Panc1 (cell line): ENCODE data around the gene SPATA3. TPM values are rescaled to one million over a fixed set of nuclear protein-coding genes. Genes with fewer than 3 reads are reported as not detected.

Source experiments
- ATAC-seq: fragments of 200-7000 bp; cut with Tn5 transposase; 2 replicates; pipeline ENCODE4 v1.9.1; 2020; ENCODE audit warnings: mild to moderate bottlenecking, moderate library complexity
- BruUV-seq: library from RNA; stranded (reverse); fragments of 400-500 nt; replicated peaks from 2 replicates; lab custom pipeline; 2021; lab: Mats Ljungman, UMichigan
- CTCF ChIA-PET: fragments of 300-600 bp; sonication (Branson Sonifier 250); formaldehyde crosslinking; loops from one replicate; lab custom pipeline; 2022; ENCODE audit warnings: antibody characterized with exemption; lab: Charles Lee
- POLR2A ChIA-PET: fragments of 300-600 bp; sonication (Branson Sonifier 250); formaldehyde crosslinking; loops from one replicate; lab custom pipeline; 2022; ENCODE audit warnings: antibody characterized with exemption; lab: Charles Lee
- DNase-seq: peaks from one replicate; pipeline ENCODE4 v3.0.0-alpha.2; 2010; ENCODE audit warnings: low read depth, low spot score
- H3K27ac ChIP-seq: 2 replicates; pipeline ENCODE4 v1.5.1; 2011; ENCODE audit warnings: mild to moderate bottlenecking, low read length, inconsistent platforms
- H3K27me3 ChIP-seq: fragments of 200-500 bp; sonication (Bioruptor generic); 2 replicates; pipeline ENCODE4 v1.6.0; 2014; ENCODE audit warnings: low read length, inconsistent platforms; ENCODE audit not compliant: control insufficient read depth, insufficient read depth
- H3K36me3 ChIP-seq: fragments of 200-500 bp; sonication (Bioruptor generic); 2 replicates; pipeline ENCODE4 v1.5.1; 2014; ENCODE audit warnings: inconsistent platforms, mild to moderate bottlenecking, low read length, moderate library complexity; ENCODE audit not compliant: control insufficient read depth, insufficient read depth
- H3K4me1 ChIP-seq: 2 replicates; pipeline ENCODE4 v1.5.1; 2011; ENCODE audit warnings: inconsistent platforms, mild to moderate bottlenecking, low read length, moderate library complexity; ENCODE audit not compliant: control insufficient read depth, insufficient read depth
- H3K4me3 ChIP-seq, 2 experiments: 2 replicates each; pipeline ENCODE4 v1.5.1; 2011 to 2012; ENCODE audit warnings: low read depth in 2 of 2, low read length in 2 of 2, mild to moderate bottlenecking in 2 of 2, inconsistent platforms in 1 of 2, moderate library complexity in 1 of 2
- H3K9me3 ChIP-seq: fragments of 200-500 bp; sonication (Bioruptor generic); 2 replicates; pipeline ENCODE4 v1.5.1; 2014; ENCODE audit warnings: low read depth, mild to moderate bottlenecking, inconsistent platforms, low read length, moderate library complexity; ENCODE audit not compliant: control insufficient read depth, insufficient read depth
- CTCF ChIP-seq: fragments of 450-650 bp; IDR thresholded peaks from 2 replicates; pipeline ENCODE4 v1.5.1; 2017; ENCODE audit warnings: mild to moderate bottlenecking
- POLR2AphosphoS5 ChIP-seq: IDR thresholded peaks from 2 replicates; pipeline ENCODE4 v1.6.1; 2012; ENCODE audit warnings: mild to moderate bottlenecking, low read depth, low read length, moderate library complexity
- SIN3A ChIP-seq: IDR thresholded peaks from 2 replicates; pipeline ENCODE4 v1.6.1; 2012; ENCODE audit warnings: low read depth, mild to moderate bottlenecking, low read length, moderate library complexity, borderline replicate concordance; ENCODE audit not compliant: insufficient read depth
- TCF7L2 ChIP-seq: IDR thresholded peaks from 2 replicates; pipeline ENCODE4 v1.6.1; 2011; ENCODE audit warnings: mild to moderate bottlenecking, low read depth, low read length, inconsistent platforms
- in situ Hi-C: cut with HindIII; loops from 2 replicates; pipeline ENCODE4 v1.10.0; 2016; ENCODE audit warnings: low sequenced_read_pairs, low pct_unique_long_range_greater_than_20kb
- intact Hi-C: fragments of 100-400 bp; cut with micrococcal nuclease; formaldehyde crosslinking; loops from one replicate; pipeline ENCODE4 v1.10.0; 2022; ENCODE audit not compliant: unreplicated experiment
- total RNA-seq: library from RNA; stranded (reverse); gene quantifications from one replicate; pipeline ENCODE4 v1.2.1, GENCODE V29; 2021; ENCODE audit not compliant: unreplicated experiment
- TF ChIP-seq, protein P1 (sequence below), 2 experiments: IDR thresholded peaks; 2 replicates each; pipeline ENCODE4 v1.6.1; 2011 to 2012; ENCODE audit warnings: low read depth in 2 of 2, control low read depth in 1 of 2, low read length in 1 of 2, mild to moderate bottlenecking in 1 of 2, moderate library complexity in 1 of 2; ENCODE audit not compliant: insufficient read depth in 1 of 2

SPATA3 gene
- total RNA-seq, 1 experiment from 2014 or later = not detected

DNA sequence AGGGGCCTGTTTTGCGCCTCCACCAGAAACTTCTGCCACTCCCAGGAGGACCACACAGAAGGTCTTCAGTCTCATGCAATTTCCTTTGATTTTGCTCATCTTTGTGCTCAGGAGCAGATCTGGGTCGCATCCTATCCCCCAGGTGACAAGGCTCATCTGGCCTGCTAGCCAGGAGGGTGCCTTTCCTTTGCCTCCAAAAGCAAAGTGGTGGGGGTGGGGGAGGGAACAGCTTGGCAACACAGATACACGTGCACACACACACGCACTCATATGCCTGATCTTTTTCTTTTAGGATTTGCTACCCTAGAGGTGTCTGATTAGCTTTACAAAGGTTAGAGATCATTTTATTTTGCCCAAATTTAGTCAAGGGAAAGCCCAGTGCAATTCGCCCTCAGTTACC, 13.8 kb upstream of the SPATA3 start:
- peaks cover 4% of the 10 kb centered on the region; the same call in 1 of the 2 replicates for H3K4me1 ChIP-seq
- CTCF ChIA-PET = interaction anchor here (0.6 to 1.2 kb wide), 2 partner anchors 24 to 53 kb away, joined by 4 to 5 read pairs; no protein-coding TSS in a partner anchor
- intact Hi-C loops = no loop called here

DNA sequence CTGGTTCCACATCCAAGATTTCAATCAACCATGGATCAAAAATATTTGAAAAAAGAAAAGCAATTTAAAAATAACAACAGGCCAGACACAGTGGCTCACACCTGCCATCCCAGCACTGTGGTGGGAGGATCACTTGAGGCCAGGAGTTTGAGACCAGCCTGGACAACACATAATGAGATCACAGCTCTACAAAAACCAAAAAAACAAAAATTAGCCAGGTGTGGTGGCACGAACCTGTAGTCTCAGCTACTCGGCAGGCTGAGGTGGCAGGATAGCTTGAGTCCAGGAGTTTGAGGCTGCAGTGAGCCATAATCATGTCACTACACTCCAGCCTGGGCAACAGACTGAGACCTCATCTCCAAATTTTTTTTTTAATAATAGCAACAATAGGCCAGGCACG, 13.4 kb upstream of the SPATA3 start:
- Histone ChIP-seq H3K9me3 (no peaks in the 10 kb centered on the region), H3K27me3 (no peaks in the 10 kb centered on the region), H3K36me3 (no peaks in the 10 kb centered on the region), H3K4me3 (no peak overlapping the region), H3K27ac (no peak overlapping the region), H3K4me1 (peaks cover 4% of the 10 kb centered on the region)
- ChIA-PET CTCF (interaction anchor here (1.2 kb wide), 1 partner anchor 24 kb away, joined by 5 read pairs; no protein-coding TSS in a partner anchor), POLR2A (interaction anchor here (0.6 kb wide), 2 partner anchors 40 to 284 kb away, joined by 3 to 5 read pairs; no protein-coding TSS in a partner anchor)
- in situ Hi-C loops = no loop called here
- TF ChIP-seq SIN3A (no peak), CTCF (no peak), TCF7L2 (no peak), POLR2AphosphoS5 (no peak)
- TF ChIP-seq, protein P1, sequence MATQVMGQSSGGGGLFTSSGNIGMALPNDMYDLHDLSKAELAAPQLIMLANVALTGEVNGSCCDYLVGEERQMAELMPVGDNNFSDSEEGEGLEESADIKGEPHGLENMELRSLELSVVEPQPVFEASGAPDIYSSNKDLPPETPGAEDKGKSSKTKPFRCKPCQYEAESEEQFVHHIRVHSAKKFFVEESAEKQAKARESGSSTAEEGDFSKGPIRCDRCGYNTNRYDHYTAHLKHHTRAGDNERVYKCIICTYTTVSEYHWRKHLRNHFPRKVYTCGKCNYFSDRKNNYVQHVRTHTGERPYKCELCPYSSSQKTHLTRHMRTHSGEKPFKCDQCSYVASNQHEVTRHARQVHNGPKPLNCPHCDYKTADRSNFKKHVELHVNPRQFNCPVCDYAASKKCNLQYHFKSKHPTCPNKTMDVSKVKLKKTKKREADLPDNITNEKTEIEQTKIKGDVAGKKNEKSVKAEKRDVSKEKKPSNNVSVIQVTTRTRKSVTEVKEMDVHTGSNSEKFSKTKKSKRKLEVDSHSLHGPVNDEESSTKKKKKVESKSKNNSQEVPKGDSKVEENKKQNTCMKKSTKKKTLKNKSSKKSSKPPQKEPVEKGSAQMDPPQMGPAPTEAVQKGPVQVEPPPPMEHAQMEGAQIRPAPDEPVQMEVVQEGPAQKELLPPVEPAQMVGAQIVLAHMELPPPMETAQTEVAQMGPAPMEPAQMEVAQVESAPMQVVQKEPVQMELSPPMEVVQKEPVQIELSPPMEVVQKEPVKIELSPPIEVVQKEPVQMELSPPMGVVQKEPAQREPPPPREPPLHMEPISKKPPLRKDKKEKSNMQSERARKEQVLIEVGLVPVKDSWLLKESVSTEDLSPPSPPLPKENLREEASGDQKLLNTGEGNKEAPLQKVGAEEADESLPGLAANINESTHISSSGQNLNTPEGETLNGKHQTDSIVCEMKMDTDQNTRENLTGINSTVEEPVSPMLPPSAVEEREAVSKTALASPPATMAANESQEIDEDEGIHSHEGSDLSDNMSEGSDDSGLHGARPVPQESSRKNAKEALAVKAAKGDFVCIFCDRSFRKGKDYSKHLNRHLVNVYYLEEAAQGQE (IDR thresholded peaks at IDR 0.05; ENCODE audit: insufficient read depth in 1 of 2, low read depth in 2 of 2, low read length in 1 of 2) = no peak
- DNase-seq (no peak), ATAC-seq (no peak)
- intact Hi-C loops = no loop called here
- BruUV-seq = no TSS peak

More for the DNA sequence above, 13.8 kb upstream of the SPATA3 start:
- TF ChIP-seq CTCF (no peak), SIN3A (no peak), POLR2AphosphoS5 (no peak), TCF7L2 (no peak)
- TF ChIP-seq, protein P1 (IDR thresholded peaks at IDR 0.05; ENCODE audit: insufficient read depth in 1 of 2, low read depth in 2 of 2, low read length in 1 of 2) = no peak
- Histone ChIP-seq H3K9me3 (no peaks in the 10 kb centered on the region), H3K27ac (no peak overlapping the region), H3K36me3 (no peaks in the 10 kb centered on the region), H3K27me3 (no peaks in the 10 kb centered on the region), H3K4me3 (no peak overlapping the region)
- ATAC-seq (no peak), DNase-seq (no peak)
- BruUV-seq = no TSS peak
- POLR2A ChIA-PET = interaction anchor here (0.6 kb wide), 1 partner anchor 39 kb away, joined by 3 read pairs; no protein-coding TSS in a partner anchor
- in situ Hi-C loops = no loop called here
